T follicular helper cell (primary cell): ENCODE data around the gene TARS2.

ENCODE experiments used
- DNase-seq: peaks from one replicate; pipeline ENCODE4 v3.0.0-alpha.2; 2020; ENCODE audit warnings: low read depth
- total RNA-seq, 2 experiments: gene quantifications; one replicate each; lab custom pipeline; 2026; lab: John Stamatoyannopoulos, UW

TARS2 gene
- total RNA-seq, result 29.4 to 38.7 reads per million in 2 experiments

- peak; percentile 89 for DNase-seq
Measured at GRCh38 chr1:150486966-150487762, at the start of gene TARS2. TARS2 (plus strand) TSS chr1:150487419; CDS start chr1:150487451, 32 bp downstream.

GRCh38 chr1:150441121-150441520 lies 46.1 kb upstream of the TARS2 start:
- DNase-seq, result no peak

- no peak for DNase-seq
Measured at GRCh38 chr1:150444232-150444631, 43.0 kb upstream of the TARS2 start.

GRCh38 chr1:150456146-150456647 lies 31.0 kb upstream of the TARS2 start:
- DNase-seq, result no peak

- peak; percentile 54 for DNase-seq
Measured at GRCh38 chr1:150464422-150464826, 22.8 kb upstream of the TARS2 start.

- DNase-seq, result no peak
Measured at GRCh38 chr1:150466964-150467363, 20.3 kb upstream of the TARS2 start.

GRCh38 chr1:150469291-150469690 lies 17.9 kb upstream of the TARS2 start:
- DNase-seq, result no peak

GRCh38 chr1:150472601-150473200 lies 14.5 kb upstream of the TARS2 start:
- no peak for DNase-seq

GRCh38 chr1:150473659-150474058 lies 13.6 kb upstream of the TARS2 start:
- DNase-seq, result no peak

- DNase-seq, result no peak
Measured at GRCh38 chr1:150474869-150475268, 12.3 kb upstream of the TARS2 start.

GRCh38 chr1:150476754-150477153 lies 10.5 kb upstream of the TARS2 start:
- DNase-seq, result no peak

- no peak for DNase-seq
Measured at GRCh38 chr1:150477320-150477719, 9.9 kb upstream of the TARS2 start.

- no peak for DNase-seq
Measured at GRCh38 chr1:150477733-150478132, 9.5 kb upstream of the TARS2 start.

GRCh38 chr1:150479370-150479769 lies 7.8 kb upstream of the TARS2 start:
- no peak for DNase-seq

GRCh38 chr1:150479927-150480352 lies 7.3 kb upstream of the TARS2 start:
- DNase-seq, result no peak

- DNase-seq, result no peak
Measured at GRCh38 chr1:150484431-150484830, 2.8 kb upstream of the TARS2 start.

- no peak for DNase-seq
Measured at GRCh38 chr1:150484861-150485260, 2.4 kb upstream of the TARS2 start.

- no peak for DNase-seq
Measured at GRCh38 chr1:150487763-150488115, 520 bp downstream of the TARS2 start.

- DNase-seq, result no peak
Measured at GRCh38 chr1:150493175-150493574, 6.0 kb downstream of the TARS2 start.

GRCh38 chr1:150498342-150498741 lies 11.1 kb downstream of the TARS2 start:
- DNase-seq, result no peak

GRCh38 chr1:150505431-150505830 lies 18.2 kb downstream of the TARS2 start:
- no peak for DNase-seq

GRCh38 chr1:150507912-150508864 lies 21.0 kb downstream of the TARS2 start, which contains the start of gene ECM1:
ECM1 (plus strand) TSS chr1:150508109; CDS start chr1:150508210, 101 bp downstream.
- no peak for DNase-seq
